ENCODE data around the gene LRPPRC. TPM values are rescaled to one million over a fixed set of nuclear protein-coding genes. Genes with fewer than 3 reads are reported as not detected.

LRPPRC gene
- total and polyA plus RNA-seq, 2 experiments from 2014 or later = 163 to 200 TPM

GRCh38 chr2:43851011-43851980 is 144.5 kb downstream of the LRPPRC start:
- no peaks in the 10 kb centered on the region for H3K9me2 ChIP-seq (ENCODE audit: insufficient read depth)
- Mint-ChIP-seq H3K4me3 (no peak overlapping the region), H3K9me3 (no peaks in the 10 kb centered on the region), H3K27ac (no peak overlapping the region; the same call in 1 of the 2 replicates), H3K27me3 (ENCODE audit: insufficient read depth, low read depth, poor library complexity) (peaks cover 5% of the 10 kb centered on the region), H3K36me3 (ENCODE audit: low read depth) (no peaks in the 10 kb centered on the region), H3K4me1 (no peaks in the 10 kb centered on the region)
- no peak overlapping the region for H3K4me3 ChIP-seq
- ATAC-seq (no peak), DNase-seq (ENCODE audit: low spot score) (no peak)
- H3K27me3 ChIP-seq (ENCODE audit: insufficient read depth) = 0 out of 2 replicates have a peak, but pooled peaks cover 4% of the 10 kb centered on the region
- no peak overlapping the region for H3K27ac ChIP-seq (ENCODE audit: low read depth)
- H2AFZ ChIP-seq = no peak overlapping the region
- H3F3A ChIP-seq (replicated peaks; ENCODE audit: low read depth) = no peaks in the 10 kb centered on the region
- H3K4me1 ChIP-seq (ENCODE audit: insufficient read depth) = no peaks in the 10 kb centered on the region
- no peaks in the 10 kb centered on the region for H3K79me2 ChIP-seq (replicated peaks; ENCODE audit: insufficient read depth)
- no peak overlapping the region for H3K4me2 ChIP-seq
- TF ChIP-seq, protein P1, sequence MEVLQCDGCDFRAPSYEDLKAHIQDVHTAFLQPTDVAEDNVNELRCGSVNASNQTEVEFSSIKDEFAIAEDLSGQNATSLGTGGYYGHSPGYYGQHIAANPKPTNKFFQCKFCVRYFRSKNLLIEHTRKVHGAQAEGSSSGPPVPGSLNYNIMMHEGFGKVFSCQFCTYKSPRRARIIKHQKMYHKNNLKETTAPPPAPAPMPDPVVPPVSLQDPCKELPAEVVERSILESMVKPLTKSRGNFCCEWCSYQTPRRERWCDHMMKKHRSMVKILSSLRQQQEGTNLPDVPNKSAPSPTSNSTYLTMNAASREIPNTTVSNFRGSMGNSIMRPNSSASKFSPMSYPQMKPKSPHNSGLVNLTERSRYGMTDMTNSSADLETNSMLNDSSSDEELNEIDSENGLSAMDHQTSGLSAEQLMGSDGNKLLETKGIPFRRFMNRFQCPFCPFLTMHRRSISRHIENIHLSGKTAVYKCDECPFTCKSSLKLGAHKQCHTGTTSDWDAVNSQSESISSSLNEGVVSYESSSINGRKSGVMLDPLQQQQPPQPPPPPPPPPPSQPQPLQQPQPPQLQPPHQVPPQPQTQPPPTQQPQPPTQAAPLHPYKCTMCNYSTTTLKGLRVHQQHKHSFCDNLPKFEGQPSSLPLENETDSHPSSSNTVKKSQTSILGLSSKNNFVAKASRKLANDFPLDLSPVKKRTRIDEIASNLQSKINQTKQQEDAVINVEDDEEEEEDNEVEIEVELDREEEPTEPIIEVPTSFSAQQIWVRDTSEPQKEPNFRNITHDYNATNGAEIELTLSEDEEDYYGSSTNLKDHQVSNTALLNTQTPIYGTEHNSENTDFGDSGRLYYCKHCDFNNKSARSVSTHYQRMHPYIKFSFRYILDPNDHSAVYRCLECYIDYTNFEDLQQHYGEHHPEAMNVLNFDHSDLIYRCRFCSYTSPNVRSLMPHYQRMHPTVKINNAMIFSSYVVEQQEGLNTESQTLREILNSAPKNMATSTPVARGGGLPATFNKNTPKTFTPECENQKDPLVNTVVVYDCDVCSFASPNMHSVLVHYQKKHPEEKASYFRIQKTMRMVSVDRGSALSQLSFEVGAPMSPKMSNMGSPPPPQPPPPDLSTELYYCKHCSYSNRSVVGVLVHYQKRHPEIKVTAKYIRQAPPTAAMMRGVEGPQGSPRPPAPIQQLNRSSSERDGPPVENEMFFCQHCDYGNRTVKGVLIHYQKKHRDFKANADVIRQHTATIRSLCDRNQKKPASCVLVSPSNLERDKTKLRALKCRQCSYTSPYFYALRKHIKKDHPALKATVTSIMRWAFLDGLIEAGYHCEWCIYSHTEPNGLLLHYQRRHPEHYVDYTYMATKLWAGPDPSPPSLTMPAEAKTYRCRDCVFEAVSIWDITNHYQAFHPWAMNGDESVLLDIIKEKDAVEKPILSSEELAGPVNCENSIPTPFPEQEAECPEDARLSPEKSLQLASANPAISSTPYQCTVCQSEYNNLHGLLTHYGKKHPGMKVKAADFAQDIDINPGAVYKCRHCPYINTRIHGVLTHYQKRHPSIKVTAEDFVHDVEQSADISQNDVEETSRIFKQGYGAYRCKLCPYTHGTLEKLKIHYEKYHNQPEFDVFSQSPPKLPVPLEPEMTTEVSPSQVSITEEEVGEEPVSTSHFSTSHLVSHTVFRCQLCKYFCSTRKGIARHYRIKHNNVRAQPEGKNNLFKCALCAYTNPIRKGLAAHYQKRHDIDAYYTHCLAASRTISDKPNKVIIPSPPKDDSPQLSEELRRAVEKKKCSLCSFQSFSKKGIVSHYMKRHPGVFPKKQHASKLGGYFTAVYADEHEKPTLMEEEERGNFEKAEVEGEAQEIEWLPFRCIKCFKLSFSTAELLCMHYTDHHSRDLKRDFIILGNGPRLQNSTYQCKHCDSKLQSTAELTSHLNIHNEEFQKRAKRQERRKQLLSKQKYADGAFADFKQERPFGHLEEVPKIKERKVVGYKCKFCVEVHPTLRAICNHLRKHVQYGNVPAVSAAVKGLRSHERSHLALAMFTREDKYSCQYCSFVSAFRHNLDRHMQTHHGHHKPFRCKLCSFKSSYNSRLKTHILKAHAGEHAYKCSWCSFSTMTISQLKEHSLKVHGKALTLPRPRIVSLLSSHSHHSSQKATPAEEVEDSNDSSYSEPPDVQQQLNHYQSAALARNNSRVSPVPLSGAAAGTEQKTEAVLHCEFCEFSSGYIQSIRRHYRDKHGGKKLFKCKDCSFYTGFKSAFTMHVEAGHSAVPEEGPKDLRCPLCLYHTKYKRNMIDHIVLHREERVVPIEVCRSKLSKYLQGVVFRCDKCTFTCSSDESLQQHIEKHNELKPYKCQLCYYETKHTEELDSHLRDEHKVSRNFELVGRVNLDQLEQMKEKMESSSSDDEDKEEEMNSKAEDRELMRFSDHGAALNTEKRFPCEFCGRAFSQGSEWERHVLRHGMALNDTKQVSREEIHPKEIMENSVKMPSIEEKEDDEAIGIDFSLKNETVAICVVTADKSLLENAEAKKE (CRISPR knock-in tag; IDR thresholded peaks at IDR 0.05) = no peak
- TF ChIP-seq POLR2AphosphoS5 (IDR thresholded peaks at IDR 0.05; ENCODE audit: low read depth) (no peak), NANOG (IDR thresholded peaks at IDR 0.05; ENCODE audit: borderline replicate concordance) (no peak), ZNF114 (CRISPR knock-in tag; IDR thresholded peaks at IDR 0.05) (no peak)
- no peaks in the 10 kb centered on the region for H3K36me3 ChIP-seq (ENCODE audit: insufficient read depth)
- H4K20me1 ChIP-seq (replicated peaks; ENCODE audit: insufficient read depth) = no peaks in the 10 kb centered on the region

DNA sequence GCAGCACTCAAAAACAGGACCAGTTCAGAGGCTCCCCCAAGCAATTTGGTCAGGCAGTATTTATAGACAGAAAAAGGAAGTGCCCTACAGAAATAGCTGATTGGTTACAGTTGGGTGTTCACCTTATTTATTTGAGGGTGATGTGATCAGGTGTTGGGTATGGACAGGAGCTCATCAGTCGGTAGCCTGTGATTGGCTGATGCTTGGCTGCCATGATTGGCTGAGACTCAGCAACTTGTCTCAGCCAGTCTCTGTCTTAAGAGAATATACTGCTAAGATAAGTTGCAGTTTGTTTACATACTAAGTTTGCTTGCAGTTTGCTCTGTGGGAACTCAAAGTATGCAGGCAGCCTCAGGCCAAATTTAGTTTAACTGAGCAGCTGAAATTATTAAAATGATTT is 147.6 kb downstream of the LRPPRC start:
- no peaks in the 10 kb centered on the region for H3K9me3 Mint-ChIP-seq
- Histone ChIP-seq H3K4me2 (no peak overlapping the region), H3K4me3 (no peak overlapping the region), H3K36me3 (ENCODE audit: insufficient read depth) (no peaks in the 10 kb centered on the region), H3K79me2 (replicated peaks; ENCODE audit: insufficient read depth) (no peaks in the 10 kb centered on the region), H3K4me1 (ENCODE audit: insufficient read depth) (no peaks in the 10 kb centered on the region), H3F3A (replicated peaks; ENCODE audit: low read depth) (no peaks in the 10 kb centered on the region), H3K9me2 (ENCODE audit: insufficient read depth) (0 out of 2 replicates have a peak, but pooled peaks cover 5% of the 10 kb centered on the region), H3K27ac (ENCODE audit: low read depth) (no peak overlapping the region), H4K20me1 (replicated peaks; ENCODE audit: insufficient read depth) (no peaks in the 10 kb centered on the region), H3K27me3 (ENCODE audit: insufficient read depth) (no peaks in the 10 kb centered on the region), H2AFZ (no peak overlapping the region)
- ATAC-seq (no peak), DNase-seq (ENCODE audit: low spot score) (no peak)
- H3K36me3 Mint-ChIP-seq (ENCODE audit: low read depth) = no peaks in the 10 kb centered on the region
- no peak overlapping the region for H3K27ac Mint-ChIP-seq
- H3K4me1 Mint-ChIP-seq = no peaks in the 10 kb centered on the region
- H3K27me3 Mint-ChIP-seq (ENCODE audit: insufficient read depth, low read depth, poor library complexity) = peaks cover 4% of the 10 kb centered on the region
- H3K4me3 Mint-ChIP-seq = no peak overlapping the region
- no peak for TF ChIP-seq NANOG (IDR thresholded peaks at IDR 0.05; ENCODE audit: borderline replicate concordance)
- TF ChIP-seq ZNF114 (CRISPR knock-in tag; IDR thresholded peaks at IDR 0.05) = no peak
- TF ChIP-seq REST (IDR thresholded peaks at IDR 0.05; ENCODE audit: unreplicated experiment) = no peak
